Sigmoid colon (tissue), 7 donors: ENCODE data around the gene KCNG2. TPM values are rescaled to one million over a fixed set of nuclear protein-coding genes. Genes with fewer than 3 reads are reported as not detected.

Experiments
- DNase-seq: peaks from one replicate; pipeline ENCODE4 v3.0.0-alpha.2; 2019
- H3K27ac ChIP-seq, 4 donors: fragments of 200-600 bp; sonication (generic); one replicate each; pipeline ENCODE4 v1.5.1; 2016 to 2019; ENCODE audit warnings: mild to moderate bottlenecking in 1 of 4
- H3K27me3 ChIP-seq, 3 donors: fragments of 200-600 bp; sonication (generic); one replicate each; pipeline ENCODE4 v1.5.1; 2019; ENCODE audit warnings: mild to moderate bottlenecking in 1 of 3
- H3K36me3 ChIP-seq, 4 donors: fragments of 200-600 bp; sonication (generic); one replicate each; pipeline ENCODE4 v1.5.1; 2016 to 2019
- H3K4me1 ChIP-seq, 4 donors: fragments of 200-600 bp; sonication (generic); one replicate each; pipeline ENCODE4 v1.5.1; 2017 to 2019
- H3K4me3 ChIP-seq, 4 donors: fragments of 200-600 bp; sonication (generic); one replicate each; pipeline ENCODE4 v1.5.1; 2017 to 2019; ENCODE audit warnings: mild to moderate bottlenecking in 2 of 4, moderate library complexity in 1 of 4
- H3K9me3 ChIP-seq, 4 donors: fragments of 200-600 bp in 3 of 4; sonication (generic) in 3 of 4; one replicate each; pipeline versions ENCODE4 v1.5.1 to v1.6.1; 2013 to 2019
- EP300 ChIP-seq, 4 donors: sonication (generic); formaldehyde crosslinking; IDR thresholded peaks; one replicate each; pipeline ENCODE4 v1.6.1; 2017; ENCODE audit warnings: antibody characterized with exemption in 4 of 4
- POLR2A ChIP-seq, 2 donors: fragments of 450-650 bp; IDR thresholded peaks; one replicate each; pipeline ENCODE4 v1.6.1; 2016; ENCODE audit warnings: antibody characterized with exemption in 2 of 2, mild to moderate bottlenecking in 2 of 2, moderate library complexity in 2 of 2
- POLR2AphosphoS5 ChIP-seq, 4 donors: sonication (generic); formaldehyde crosslinking; IDR thresholded peaks; one replicate each; pipeline ENCODE4 v1.6.1; 2017; ENCODE audit warnings: antibody characterized with exemption in 4 of 4
- WGBS, 2 donors: extraction: QIAGEN DNeasy Blood & Tissue Kit; methylation state at CpG; one replicate each; pipeline ENCODE4 v1.1.7; 2013; 5-methylcytosine and 5-hydroxymethylcytosine counted together
- intact Hi-C: fragments of 100-400 bp; cut with DNase I; formaldehyde crosslinking; loops from one replicate; pipeline ENCODE4 v1.15.1; 2023
- polyA plus RNA-seq, 3 donors: library from polyadenylated mRNA; stranded (reverse); fragments of 200-250 nt; gene quantifications; one replicate each; pipeline ENCODE4 v1.2.3, GENCODE V29; 2013
- total RNA-seq, 4 donors: library from RNA; depleted of rRNA; stranded (reverse); fragments of >200 nt; gene quantifications; one replicate each; pipeline ENCODE4 v1.1.0, GENCODE V29; 2016
- TF ChIP-seq, protein P1 (sequence below), 4 experiments: fragments of 450-650 bp in 3 of 4; fragments of 200-600 bp in 1 of 4; IDR thresholded peaks; one replicate each; pipeline ENCODE4 v1.5.1; 2016 to 2019; ENCODE audit warnings: antibody characterized with exemption in 4 of 4, mild to moderate bottlenecking in 3 of 4, moderate library complexity in 2 of 4
- donor health status: healthy with polysubstance abuse.
- donor health status: Bipolar disorder and iron deficiency.
- donor health status: healthy.

Gene KCNG2
- total and polyA plus RNA-seq, 7 donors = 0.15 to 0.41 TPM; not detected in 5

GRCh38 chr18:79815657-79816056 lies 17.9 kb downstream of the KCNG2 start:
- Histone ChIP-seq H3K4me3 (no peak overlapping the region), H3K36me3 (no peaks in the 10 kb centered on the region), H3K9me3 (no peaks in the 10 kb centered on the region), H3K27ac (no peak overlapping the region), H3K4me1 (no peaks in the 10 kb centered on the region), H3K27me3 (peaks cover 0 to 67% (median 23%) of the 10 kb centered on the region in 3 donors)
- TF ChIP-seq POLR2A (IDR thresholded peaks at IDR 0.05) = no peak
- TF ChIP-seq, protein P1, sequence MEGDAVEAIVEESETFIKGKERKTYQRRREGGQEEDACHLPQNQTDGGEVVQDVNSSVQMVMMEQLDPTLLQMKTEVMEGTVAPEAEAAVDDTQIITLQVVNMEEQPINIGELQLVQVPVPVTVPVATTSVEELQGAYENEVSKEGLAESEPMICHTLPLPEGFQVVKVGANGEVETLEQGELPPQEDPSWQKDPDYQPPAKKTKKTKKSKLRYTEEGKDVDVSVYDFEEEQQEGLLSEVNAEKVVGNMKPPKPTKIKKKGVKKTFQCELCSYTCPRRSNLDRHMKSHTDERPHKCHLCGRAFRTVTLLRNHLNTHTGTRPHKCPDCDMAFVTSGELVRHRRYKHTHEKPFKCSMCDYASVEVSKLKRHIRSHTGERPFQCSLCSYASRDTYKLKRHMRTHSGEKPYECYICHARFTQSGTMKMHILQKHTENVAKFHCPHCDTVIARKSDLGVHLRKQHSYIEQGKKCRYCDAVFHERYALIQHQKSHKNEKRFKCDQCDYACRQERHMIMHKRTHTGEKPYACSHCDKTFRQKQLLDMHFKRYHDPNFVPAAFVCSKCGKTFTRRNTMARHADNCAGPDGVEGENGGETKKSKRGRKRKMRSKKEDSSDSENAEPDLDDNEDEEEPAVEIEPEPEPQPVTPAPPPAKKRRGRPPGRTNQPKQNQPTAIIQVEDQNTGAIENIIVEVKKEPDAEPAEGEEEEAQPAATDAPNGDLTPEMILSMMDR (IDR thresholded peaks at IDR 0.05) = no peak
- TF ChIP-seq EP300 (IDR thresholded peaks at IDR 0.05) = no peak
- TF ChIP-seq POLR2AphosphoS5 (IDR thresholded peaks at IDR 0.05) = no peak
- WGBS, 2 donors = 61 to 75% methylated on average over 9 of the region's 9 CpGs
- intact Hi-C loops = no loop called here
- DNase-seq = no peak

- Histone ChIP-seq H3K9me3 (no peaks in the 10 kb centered on the region), H3K27me3 (peaks cover 0 to 63% (median 23%) of the 10 kb centered on the region in 3 donors), H3K4me3 (no peak overlapping the region), H3K4me1 (no peaks in the 10 kb centered on the region), H3K36me3 (no peaks in the 10 kb centered on the region), H3K27ac (no peak overlapping the region)
- TF ChIP-seq, protein P1 (IDR thresholded peaks at IDR 0.05) = no peak
- TF ChIP-seq POLR2AphosphoS5 (IDR thresholded peaks at IDR 0.05) = no peak
- no peak for TF ChIP-seq POLR2A (IDR thresholded peaks at IDR 0.05)
- TF ChIP-seq EP300 (IDR thresholded peaks at IDR 0.05) = no peak
- no peak for DNase-seq
- intact Hi-C loops = no loop called here
- 76 to 78% methylated on average over 14 of the region's 14 CpGs for WGBS, 2 donors
Observed at GRCh38 chr18:79816092-79816491, 18.4 kb downstream of the KCNG2 start.

DNA sequence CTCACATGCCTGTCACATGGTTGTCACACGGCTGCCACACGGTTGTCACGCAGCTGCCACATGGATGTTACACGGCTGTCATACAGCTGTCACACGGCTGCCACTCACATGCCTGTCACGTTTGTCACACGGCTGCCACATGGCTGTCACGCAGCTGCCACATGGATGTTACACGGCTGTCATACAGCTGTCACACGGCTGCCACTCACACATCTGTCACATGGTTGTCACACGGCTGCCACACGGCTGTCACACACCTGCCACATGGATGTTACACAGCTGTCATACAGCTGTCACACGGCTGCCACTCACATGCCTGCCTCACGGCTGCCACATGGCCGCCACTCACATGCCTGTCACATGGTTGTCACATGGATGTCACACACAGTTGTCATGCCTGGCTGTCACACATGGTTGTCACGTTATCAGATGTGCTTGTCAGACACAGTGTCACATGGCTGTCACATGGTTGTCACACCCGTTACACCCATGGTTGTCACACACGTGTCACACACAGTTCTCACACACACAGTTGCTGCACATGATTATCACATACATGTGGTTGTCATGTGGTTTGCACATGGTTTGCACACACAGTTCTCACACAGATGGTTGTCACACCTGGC lies 19.4 kb downstream of the KCNG2 start:
- DNase-seq = no peak
- Histone ChIP-seq H3K4me3 (no peak overlapping the region), H3K36me3 (no peaks in the 10 kb centered on the region), H3K27me3 (peaks cover 0 to 68% (median 23%) of the 10 kb centered on the region in 3 donors), H3K27ac (no peak overlapping the region), H3K9me3 (peaks cover 0 to 2% (median 0%) of the 10 kb centered on the region in 4 donors), H3K4me1 (no peaks in the 10 kb centered on the region)
- no peak for TF ChIP-seq EP300 (IDR thresholded peaks at IDR 0.05)
- no peak for TF ChIP-seq POLR2A (IDR thresholded peaks at IDR 0.05)
- TF ChIP-seq POLR2AphosphoS5 (IDR thresholded peaks at IDR 0.05) = no peak
- TF ChIP-seq, protein P1 (IDR thresholded peaks at IDR 0.05) = no peak
- 88 to 94% methylated on average over 18 of the region's 18 CpGs for WGBS, 2 donors
- intact Hi-C loops = no loop called here

DNA sequence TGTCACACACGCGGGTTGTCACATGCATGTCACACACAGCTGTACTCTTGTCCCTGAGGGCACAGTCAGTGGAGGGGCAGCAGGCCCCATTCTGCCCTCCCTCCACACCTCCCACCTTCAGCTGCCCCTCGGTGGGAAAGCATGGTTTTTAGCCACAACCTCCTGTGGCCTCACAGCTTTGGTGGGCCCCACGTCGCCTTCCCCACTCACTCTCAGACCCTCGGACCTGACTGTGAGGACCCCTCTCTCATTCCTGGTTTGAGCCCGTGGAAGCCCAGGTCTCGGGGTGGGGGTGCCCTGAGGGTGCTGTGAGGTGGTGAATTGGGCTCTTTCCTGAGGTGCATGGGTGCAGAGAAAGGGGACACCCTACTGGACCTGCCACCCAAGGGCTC lies 19.9 kb downstream of the KCNG2 start:
- TF ChIP-seq POLR2A (IDR thresholded peaks at IDR 0.05) (no peak), EP300 (IDR thresholded peaks at IDR 0.05) (no peak), POLR2AphosphoS5 (IDR thresholded peaks at IDR 0.05) (no peak)
- TF ChIP-seq, protein P1 (IDR thresholded peaks at IDR 0.05) = no peak
- Histone ChIP-seq H3K4me3 (no peak overlapping the region), H3K27ac (no peak overlapping the region), H3K27me3 (peaks cover 0 to 65% (median 23%) of the 10 kb centered on the region in 3 donors), H3K9me3 (peaks cover 0 to 2% (median 0%) of the 10 kb centered on the region in 4 donors), H3K4me1 (no peaks in the 10 kb centered on the region), H3K36me3 (no peaks in the 10 kb centered on the region)
- WGBS, 2 donors = 86 to 87% methylated on average over 8 of the region's 8 CpGs
- DNase-seq = no peak
- intact Hi-C loops = no loop called here

- H3K4me3 ChIP-seq = no peak overlapping the region
- no peaks in the 10 kb centered on the region for H3K4me1 ChIP-seq
- peaks cover 0 to 2% (median 0%) of the 10 kb centered on the region in 4 donors for H3K9me3 ChIP-seq
- peaks cover 0 to 61% (median 23%) of the 10 kb centered on the region in 3 donors for H3K27me3 ChIP-seq
- intact Hi-C loops = no loop called here
- TF ChIP-seq EP300 (IDR thresholded peaks at IDR 0.05) (no peak), POLR2A (IDR thresholded peaks at IDR 0.05) (no peak), POLR2AphosphoS5 (IDR thresholded peaks at IDR 0.05) (no peak)
- TF ChIP-seq, protein P1 (IDR thresholded peaks at IDR 0.05) = no peak
- no peak for DNase-seq
- H3K36me3 ChIP-seq = no peaks in the 10 kb centered on the region
- 57 to 70% methylated on average over 14 of the region's 14 CpGs for WGBS, 2 donors
- no peak overlapping the region for H3K27ac ChIP-seq
Observed at GRCh38 chr18:79818036-79818435, 20.3 kb downstream of the KCNG2 start.
